ENCODE data around the gene TSC2.

DNA sequence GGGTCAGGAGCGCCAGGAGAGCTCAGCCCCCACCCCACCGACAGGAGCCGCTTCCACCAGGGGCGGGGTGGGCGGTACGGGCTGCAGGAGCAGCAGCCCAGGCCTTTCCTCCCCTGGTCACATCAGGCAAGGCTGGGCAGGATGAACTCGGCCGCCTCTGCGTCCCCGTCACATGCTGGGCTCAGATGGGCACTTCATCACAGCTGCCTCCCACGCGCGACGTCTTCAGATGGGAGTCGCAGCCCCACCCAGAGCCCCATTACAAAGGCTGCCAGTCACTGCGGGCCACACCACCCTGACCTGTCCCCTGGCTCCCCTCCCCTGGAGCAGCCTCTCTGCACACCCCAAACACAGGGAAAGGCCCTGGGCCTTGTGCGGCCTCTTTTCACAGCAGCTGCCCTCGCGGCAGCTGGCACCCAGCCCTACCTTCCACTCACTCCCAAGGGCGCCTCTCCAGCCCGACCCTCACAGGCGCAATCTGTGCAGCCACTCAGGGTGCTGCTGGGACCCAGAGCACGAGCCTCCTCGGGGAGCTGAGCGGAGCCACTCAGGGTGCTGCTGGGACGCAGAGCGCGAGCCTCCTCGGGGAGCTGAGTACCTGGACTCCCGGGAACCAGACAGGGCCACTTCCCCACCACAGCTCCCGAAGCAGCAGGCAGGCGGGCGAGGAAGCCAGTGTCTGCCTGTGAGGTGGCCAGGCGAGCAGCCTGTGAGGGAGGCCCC is 42.8 kb upstream of the TSC2 start:
- TF ChIP-seq, protein P1, sequence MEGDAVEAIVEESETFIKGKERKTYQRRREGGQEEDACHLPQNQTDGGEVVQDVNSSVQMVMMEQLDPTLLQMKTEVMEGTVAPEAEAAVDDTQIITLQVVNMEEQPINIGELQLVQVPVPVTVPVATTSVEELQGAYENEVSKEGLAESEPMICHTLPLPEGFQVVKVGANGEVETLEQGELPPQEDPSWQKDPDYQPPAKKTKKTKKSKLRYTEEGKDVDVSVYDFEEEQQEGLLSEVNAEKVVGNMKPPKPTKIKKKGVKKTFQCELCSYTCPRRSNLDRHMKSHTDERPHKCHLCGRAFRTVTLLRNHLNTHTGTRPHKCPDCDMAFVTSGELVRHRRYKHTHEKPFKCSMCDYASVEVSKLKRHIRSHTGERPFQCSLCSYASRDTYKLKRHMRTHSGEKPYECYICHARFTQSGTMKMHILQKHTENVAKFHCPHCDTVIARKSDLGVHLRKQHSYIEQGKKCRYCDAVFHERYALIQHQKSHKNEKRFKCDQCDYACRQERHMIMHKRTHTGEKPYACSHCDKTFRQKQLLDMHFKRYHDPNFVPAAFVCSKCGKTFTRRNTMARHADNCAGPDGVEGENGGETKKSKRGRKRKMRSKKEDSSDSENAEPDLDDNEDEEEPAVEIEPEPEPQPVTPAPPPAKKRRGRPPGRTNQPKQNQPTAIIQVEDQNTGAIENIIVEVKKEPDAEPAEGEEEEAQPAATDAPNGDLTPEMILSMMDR (IDR thresholded peaks at IDR 0.05; ENCODE audit: extremely low read depth in 1 of 2, insufficient read depth in 1 of 2, low read depth in 1 of 2, low read length in 2 of 2), result no peak
- TF ChIP-seq POLR2A (IDR thresholded peaks at IDR 0.05; ENCODE audit: low read depth, low read length) (no peak), FOS (IDR thresholded peaks at IDR 0.05; ENCODE audit: borderline replicate concordance, insufficient read depth, low read length) (no peak)

Measured in endothelial cell of umbilical vein (primary cell).